RKO (cell line): ENCODE measurements around the gene RELCH.

ENCODE experiments used
- DNase-seq: peaks from one replicate; pipeline ENCODE4 v3.0.0-alpha.2; 2016; ENCODE audit warnings: low spot score

Gene RELCH

GRCh38 chr18:62196079-62196478, 9.0 kb downstream of the RELCH start:
- no peak for DNase-seq

GRCh38 chr18:62196980-62197379, 9.9 kb downstream of the RELCH start:
- DNase-seq, result no peak

- DNase-seq, result peak; percentile 2
Observed at GRCh38 chr18:62198259-62198658, 11.2 kb downstream of the RELCH start.

GRCh38 chr18:62199629-62200028, 12.6 kb downstream of the RELCH start:
- no peak for DNase-seq

GRCh38 chr18:62200121-62200914, 13.3 kb downstream of the RELCH start:
- DNase-seq, result no peak

- DNase-seq, result no peak
Observed at GRCh38 chr18:62201870-62202269, 14.8 kb downstream of the RELCH start.

GRCh38 chr18:62205824-62206223, 18.8 kb downstream of the RELCH start:
- DNase-seq, result no peak

GRCh38 chr18:62206593-62206992, 19.5 kb downstream of the RELCH start:
- DNase-seq, result no peak

GRCh38 chr18:62209046-62209445, 22.0 kb downstream of the RELCH start:
- DNase-seq, result no peak

GRCh38 chr18:62210138-62210537, 23.1 kb downstream of the RELCH start:
- no peak for DNase-seq

GRCh38 chr18:62211325-62211828, 24.3 kb downstream of the RELCH start:
- DNase-seq, result no peak

GRCh38 chr18:62214790-62215189, 27.7 kb downstream of the RELCH start:
- DNase-seq, result no peak

GRCh38 chr18:62224229-62224628, 37.2 kb downstream of the RELCH start:
- no peak for DNase-seq

GRCh38 chr18:62226047-62226446, 39.0 kb downstream of the RELCH start:
- no peak for DNase-seq

GRCh38 chr18:62236252-62236651, 49.2 kb downstream of the RELCH start:
- no peak for DNase-seq

GRCh38 chr18:62239475-62239874, 52.4 kb downstream of the RELCH start:
- DNase-seq, result no peak

- no peak for DNase-seq
Observed at GRCh38 chr18:62242955-62243354, 55.9 kb downstream of the RELCH start.

GRCh38 chr18:62245177-62245576, 58.1 kb downstream of the RELCH start:
- no peak for DNase-seq

GRCh38 chr18:62245699-62246098, 58.6 kb downstream of the RELCH start:
- no peak for DNase-seq

GRCh38 chr18:62248313-62248712, 61.3 kb downstream of the RELCH start:
- DNase-seq, result no peak

GRCh38 chr18:62249478-62250097, 62.5 kb downstream of the RELCH start:
- peak; percentile 87 for DNase-seq

GRCh38 chr18:62250475-62250874, 63.4 kb downstream of the RELCH start:
- DNase-seq, result no peak

- no peak for DNase-seq
Observed at GRCh38 chr18:62258093-62258492, 71.0 kb downstream of the RELCH start.

GRCh38 chr18:62258616-62259015, 71.6 kb downstream of the RELCH start:
- DNase-seq, result no peak
